ENCODE data around the gene PPP2R2C.

The PPP2R2C gene

GRCh38 chr4:6328526-6328925 is 143.9 kb downstream of the PPP2R2C start:
- H3K27me3 ChIP-seq (ENCODE audit: insufficient read depth, poor library complexity, severe bottlenecking): peaks cover 15% of the 10 kb centered on the region
- H3K27ac ChIP-seq (replicated peaks): no peak overlapping the region
- TF ChIP-seq SPI1 (IDR thresholded peaks at IDR 0.05; ENCODE audit: borderline replicate concordance, low read depth) (no peak), CTCF (IDR thresholded peaks at IDR 0.05; ENCODE audit: insufficient read depth, low read length) (no peak), GABPA (IDR thresholded peaks at IDR 0.05; ENCODE audit: low read depth) (no peak), POLR2AphosphoS5 (IDR thresholded peaks at IDR 0.05; ENCODE audit: low read depth) (no peak)
- DNase-seq (ENCODE audit: low read depth in 1 of 2, low spot score in 1 of 2): no peak
- H3K4me3 ChIP-seq (replicated peaks; ENCODE audit: insufficient read depth, low read length): no peak overlapping the region

- Histone ChIP-seq H3K27ac (replicated peaks) (no peak overlapping the region), H3K27me3 (ENCODE audit: insufficient read depth, poor library complexity, severe bottlenecking) (peaks cover 15% of the 10 kb centered on the region), H3K4me3 (replicated peaks; ENCODE audit: insufficient read depth, low read length) (no peak overlapping the region)
- TF ChIP-seq SPI1 (IDR thresholded peaks at IDR 0.05; ENCODE audit: borderline replicate concordance, low read depth): no peak
- peak; percentile 66 for TF ChIP-seq CTCF (IDR thresholded peaks at IDR 0.05; ENCODE audit: insufficient read depth, low read length)
- DNase-seq (ENCODE audit: low read depth in 1 of 2, low spot score in 1 of 2): peak; percentile 35 to 71
Observed at GRCh38 chr4:6327220-6327917, 145.0 kb downstream of the PPP2R2C start.

GRCh38 chr4:6326312-6327060 is 145.9 kb downstream of the PPP2R2C start:
- H3K27ac ChIP-seq (replicated peaks): no peak overlapping the region
- peaks cover 15% of the 10 kb centered on the region for H3K27me3 ChIP-seq (ENCODE audit: insufficient read depth, poor library complexity, severe bottlenecking)
- H3K4me3 ChIP-seq (replicated peaks; ENCODE audit: insufficient read depth, low read length): no peak overlapping the region
- TF ChIP-seq SPI1 (IDR thresholded peaks at IDR 0.05; ENCODE audit: borderline replicate concordance, low read depth) (no peak), GABPA (IDR thresholded peaks at IDR 0.05; ENCODE audit: low read depth) (no peak), POLR2AphosphoS5 (IDR thresholded peaks at IDR 0.05; ENCODE audit: low read depth) (no peak), CTCF (IDR thresholded peaks at IDR 0.05; ENCODE audit: insufficient read depth, low read length) (no peak), REST (IDR thresholded peaks at IDR 0.05; ENCODE audit: insufficient replicate concordance, low read depth) (no peak)
- no peak for DNase-seq (ENCODE audit: low read depth in 1 of 2, low spot score in 1 of 2)

- no peak for DNase-seq (ENCODE audit: low read depth in 1 of 2, low spot score in 1 of 2)
- H3K27ac ChIP-seq (replicated peaks): no peak overlapping the region
- TF ChIP-seq REST (IDR thresholded peaks at IDR 0.05; ENCODE audit: insufficient replicate concordance, low read depth): no peak
- no peak for TF ChIP-seq GABPA (IDR thresholded peaks at IDR 0.05; ENCODE audit: low read depth)
- TF ChIP-seq SPI1 (IDR thresholded peaks at IDR 0.05; ENCODE audit: borderline replicate concordance, low read depth): no peak
- TF ChIP-seq CTCF (IDR thresholded peaks at IDR 0.05; ENCODE audit: insufficient read depth, low read length): no peak
- no peak for TF ChIP-seq POLR2AphosphoS5 (IDR thresholded peaks at IDR 0.05; ENCODE audit: low read depth)
- H3K27me3 ChIP-seq (ENCODE audit: insufficient read depth, poor library complexity, severe bottlenecking): peaks cover 15% of the 10 kb centered on the region
- no peak overlapping the region for H3K4me3 ChIP-seq (replicated peaks; ENCODE audit: insufficient read depth, low read length)
Observed at GRCh38 chr4:6325788-6326290, 146.6 kb downstream of the PPP2R2C start.

Data from HL-60 (cell line).